ENCODE measurements around the gene RAPGEF2.
"Not testable (repeated sequence)": the region's sequence is repeated elsewhere in the genome, so short reads cannot be mapped to it uniquely, and the experiment has no call there.

Gene RAPGEF2

GRCh38 chr4:159248384-159249178, 145.7 kb downstream of the RAPGEF2 start:
- DNase-seq = no peak

GRCh38 chr4:159250751-159251325, 148.0 kb downstream of the RAPGEF2 start:
- no peak for DNase-seq

- not testable (repeated sequence) for DNase-seq
Observed at GRCh38 chr4:159251580-159251979, 148.7 kb downstream of the RAPGEF2 start.

- no peak for DNase-seq
Observed at GRCh38 chr4:159252491-159252890, 149.6 kb downstream of the RAPGEF2 start.

- no peak for DNase-seq
Observed at GRCh38 chr4:159256037-159256436, 153.2 kb downstream of the RAPGEF2 start.

- DNase-seq = no peak
Observed at GRCh38 chr4:159258889-159259560, 156.1 kb downstream of the RAPGEF2 start.

GRCh38 chr4:159264057-159264456, 161.2 kb downstream of the RAPGEF2 start:
- DNase-seq = no peak

GRCh38 chr4:159266981-159267868, 164.3 kb downstream of the RAPGEF2 start:
- no peak for DNase-seq

- DNase-seq = no peak
Observed at GRCh38 chr4:159267869-159268285, 165.0 kb downstream of the RAPGEF2 start.

- no peak for DNase-seq
Observed at GRCh38 chr4:159268607-159269006, 165.7 kb downstream of the RAPGEF2 start.

- no peak for DNase-seq
Observed at GRCh38 chr4:159269116-159269515, 166.2 kb downstream of the RAPGEF2 start.

- DNase-seq = no peak
Observed at GRCh38 chr4:159269956-159270355, 167.1 kb downstream of the RAPGEF2 start.

- DNase-seq = no peak
Observed at GRCh38 chr4:159271856-159272255, 169.0 kb downstream of the RAPGEF2 start.

GRCh38 chr4:159272273-159273140, 169.6 kb downstream of the RAPGEF2 start:
- DNase-seq = no peak

- DNase-seq = no peak
Observed at GRCh38 chr4:159273141-159273438, 170.2 kb downstream of the RAPGEF2 start.

- no peak for DNase-seq
Observed at GRCh38 chr4:159273841-159274240, 171.0 kb downstream of the RAPGEF2 start.

GRCh38 chr4:159278399-159278798, 175.5 kb downstream of the RAPGEF2 start:
- DNase-seq = no peak

- DNase-seq = no peak
Observed at GRCh38 chr4:159279084-159279483, 176.2 kb downstream of the RAPGEF2 start.

- DNase-seq = peak; percentile 63
Observed at GRCh38 chr4:159280442-159281172, 177.7 kb downstream of the RAPGEF2 start.

GRCh38 chr4:159281771-159282170, 178.9 kb downstream of the RAPGEF2 start:
- no peak for DNase-seq

GRCh38 chr4:159282329-159282728, 179.4 kb downstream of the RAPGEF2 start:
- no peak for DNase-seq
